Daoy (cell line): ENCODE results near the gene TES. TPM values are rescaled to one million over a fixed set of nuclear protein-coding genes. Genes with fewer than 3 reads are reported as not detected.
"Not testable (repeated sequence)": the region's sequence is repeated elsewhere in the genome, so short reads cannot be mapped to it uniquely, and the experiment has no call there.

ENCODE experiments used
- DNase-seq: peaks from one replicate; pipeline ENCODE4 v3.0.0-alpha.2; 2015; ENCODE audit warnings: low read depth
- total RNA-seq: library from RNA; depleted of rRNA; stranded (reverse); fragments of >200 nt; shearing (Covaris generic); gene quantifications from 2 replicates; pipeline ENCODE4 v1.2.3, GENCODE V29; 2014; rRNA removed

TES gene
- total RNA-seq, 1 experiment from 2014 or later, result 7.6 TPM

- no peak for DNase-seq
Observed at GRCh38 chr7:116284390-116284789, 74.1 kb downstream of the TES start.

- no peak for DNase-seq
Observed at GRCh38 chr7:116285252-116285651, 74.9 kb downstream of the TES start.

GRCh38 chr7:116290740-116291139 lies 80.4 kb downstream of the TES start:
- no peak for DNase-seq

GRCh38 chr7:116291937-116292336 lies 81.6 kb downstream of the TES start:
- no peak for DNase-seq

GRCh38 chr7:116292381-116292780 lies 82.0 kb downstream of the TES start:
- DNase-seq, result no peak

GRCh38 chr7:116293139-116293538 lies 82.8 kb downstream of the TES start:
- DNase-seq, result no peak

- no peak for DNase-seq
Observed at GRCh38 chr7:116293633-116294032, 83.3 kb downstream of the TES start.

GRCh38 chr7:116295903-116296302 lies 85.6 kb downstream of the TES start:
- not testable (repeated sequence) for DNase-seq

GRCh38 chr7:116298055-116298454 lies 87.7 kb downstream of the TES start:
- no peak for DNase-seq

- DNase-seq, result no peak
Observed at GRCh38 chr7:116298576-116298975, 88.2 kb downstream of the TES start.

- DNase-seq, result no peak
Observed at GRCh38 chr7:116305485-116306408, 95.4 kb downstream of the TES start.

- no peak for DNase-seq
Observed at GRCh38 chr7:116306409-116307048, 96.2 kb downstream of the TES start.

- no peak for DNase-seq
Observed at GRCh38 chr7:116307253-116307652, 96.9 kb downstream of the TES start.

Other genes starting within 250 kb of the TES start
- gene TFEC, start 179.8 kb upstream of the TES start, total RNA-seq, result 0.51 and 0.63 TPM in 2 replicates